ENCODE measurements around the gene SOD3.

SOD3 gene

GRCh38 chr4:24837781-24838180, 42.4 kb downstream of the SOD3 start:
- no peak for DNase-seq (ENCODE audit: low read depth)
- H3K4me3 ChIP-seq (ENCODE audit: low read length): no peak overlapping the region
- no peak for TF ChIP-seq CTCF (IDR thresholded peaks at IDR 0.05; ENCODE audit: insufficient read depth, low read depth, low read length, missing control alignments)

- no peak for DNase-seq (ENCODE audit: low read depth)
- no peak overlapping the region for H3K4me3 ChIP-seq (ENCODE audit: low read length)
- no peak for TF ChIP-seq CTCF (IDR thresholded peaks at IDR 0.05; ENCODE audit: insufficient read depth, low read depth, low read length, missing control alignments)
Measured at GRCh38 chr4:24840362-24840761, 45.0 kb downstream of the SOD3 start.

GRCh38 chr4:24840826-24841543, 45.6 kb downstream of the SOD3 start:
- no peak overlapping the region for H3K4me3 ChIP-seq (ENCODE audit: low read length)
- TF ChIP-seq CTCF (IDR thresholded peaks at IDR 0.05; ENCODE audit: insufficient read depth, low read depth, low read length, missing control alignments): no peak
- peak; percentile 56 for DNase-seq (ENCODE audit: low read depth)

GRCh38 chr4:24842356-24842755, 47.0 kb downstream of the SOD3 start:
- no peak overlapping the region for H3K4me3 ChIP-seq (ENCODE audit: low read length)
- DNase-seq (ENCODE audit: low read depth): no peak
- no peak for TF ChIP-seq CTCF (IDR thresholded peaks at IDR 0.05; ENCODE audit: insufficient read depth, low read depth, low read length, missing control alignments)

- H3K4me3 ChIP-seq (ENCODE audit: low read length): no peak overlapping the region
- no peak for DNase-seq (ENCODE audit: low read depth)
- TF ChIP-seq CTCF (IDR thresholded peaks at IDR 0.05; ENCODE audit: insufficient read depth, low read depth, low read length, missing control alignments): no peak
Measured at GRCh38 chr4:24843096-24843495, 47.7 kb downstream of the SOD3 start.

- no peak overlapping the region for H3K4me3 ChIP-seq (ENCODE audit: low read length)
- no peak for TF ChIP-seq CTCF (IDR thresholded peaks at IDR 0.05; ENCODE audit: insufficient read depth, low read depth, low read length, missing control alignments)
- no peak for DNase-seq (ENCODE audit: low read depth)
Measured at GRCh38 chr4:24845132-24845531, 49.8 kb downstream of the SOD3 start.

- no peak for DNase-seq (ENCODE audit: low read depth)
- no peak for TF ChIP-seq CTCF (IDR thresholded peaks at IDR 0.05; ENCODE audit: insufficient read depth, low read depth, low read length, missing control alignments)
Measured at GRCh38 chr4:24845902-24846301, 50.5 kb downstream of the SOD3 start.

More at GRCh38 chr4:24845902-24846301, 50.5 kb downstream of the SOD3 start:
- H3K4me3 ChIP-seq (ENCODE audit: low read length): no peak overlapping the region
